GM23338 (cell line): ENCODE measurements around the gene RUVBL1. TPM values are rescaled to one million over a fixed set of nuclear protein-coding genes. Genes with fewer than 3 reads are reported as not detected.

Experiments
- ATAC-seq: fragments of 200-7000 bp; cut with Tn5 transposase; 3 replicates; pipeline ENCODE4 v1.9.1; 2020
- DNase-seq: peaks from one replicate; pipeline ENCODE4 v3.0.0-alpha.2; 2015; ENCODE audit warnings: low spot score
- H2AFZ ChIP-seq: fragments of 200-600 bp; sonication (generic); 2 replicates; pipeline ENCODE4 v1.8.0; 2016; ENCODE audit warnings: antibody characterized with exemption, mild to moderate bottlenecking, moderate library complexity
- H3F3A ChIP-seq: fragments of 200-600 bp; sonication (generic); replicated peaks from 2 replicates; pipeline ENCODE4 v1.8.0; 2017; ENCODE audit warnings: antibody characterized with exemption, mixed run types, low read depth
- H3K27ac ChIP-seq: fragments of 200-600 bp; sonication (generic); 2 replicates; pipeline ENCODE4 v1.6.1; 2016; ENCODE audit warnings: low read depth
- H3K27me3 ChIP-seq: fragments of 200-600 bp; sonication (generic); 2 replicates; pipeline ENCODE4 v1.8.0; 2016; ENCODE audit warnings: mild to moderate bottlenecking, mixed run types, moderate library complexity; ENCODE audit not compliant: insufficient read depth
- H3K36me3 ChIP-seq: fragments of 200-600 bp; sonication (generic); 2 replicates; pipeline ENCODE4 v1.8.0; 2016; ENCODE audit warnings: mild to moderate bottlenecking; ENCODE audit not compliant: insufficient read depth
- H3K4me1 ChIP-seq: fragments of 200-600 bp; sonication (generic); 2 replicates; pipeline ENCODE4 v1.8.0; 2016; ENCODE audit warnings: mild to moderate bottlenecking, moderate library complexity; ENCODE audit not compliant: insufficient read depth
- H3K4me2 ChIP-seq: fragments of 200-600 bp; sonication (generic); 2 replicates; pipeline ENCODE4 v1.7.1; 2017; ENCODE audit warnings: mixed run types
- H3K4me3 ChIP-seq: fragments of 200-600 bp; sonication (generic); 2 replicates; pipeline ENCODE4 v1.6.1; 2016; ENCODE audit warnings: mixed run types
- H3K79me2 ChIP-seq: fragments of 200-600 bp; sonication (generic); replicated peaks from 2 replicates; pipeline ENCODE4 v1.8.0; 2017; ENCODE audit warnings: mild to moderate bottlenecking; ENCODE audit not compliant: insufficient read depth
- H3K9me2 ChIP-seq: fragments of 200-600 bp; sonication (generic); 2 replicates; pipeline ENCODE4 v1.8.0; 2017; ENCODE audit not compliant: insufficient read depth
- H4K20me1 ChIP-seq: fragments of 200-600 bp; sonication (generic); replicated peaks from 2 replicates; pipeline ENCODE4 v1.8.0; 2017; ENCODE audit warnings: mild to moderate bottlenecking; ENCODE audit not compliant: insufficient read depth
- H3K27ac Mint-ChIP-seq: 2 replicates; pipeline ENCODE4 v1.8.0; 2020; ENCODE audit warnings: inconsistent platforms, mild to moderate bottlenecking, moderate library complexity, mixed read lengths
- H3K27me3 Mint-ChIP-seq: 3 replicates; pipeline ENCODE4 v1.8.0; 2022; ENCODE audit warnings: low read depth, mild to moderate bottlenecking, moderate library complexity, mixed read lengths, inconsistent platforms; ENCODE audit not compliant: insufficient read depth, poor library complexity
- H3K36me3 Mint-ChIP-seq: 3 replicates; pipeline ENCODE4 v1.8.0; 2021; ENCODE audit warnings: low read depth, mild to moderate bottlenecking, inconsistent platforms, moderate library complexity, mixed read lengths
- H3K4me1 Mint-ChIP-seq: 3 replicates; pipeline ENCODE4 v1.8.0; 2020; ENCODE audit warnings: mild to moderate bottlenecking, inconsistent platforms, mixed read lengths
- H3K4me3 Mint-ChIP-seq: 3 replicates; pipeline ENCODE4 v1.8.0; 2021; ENCODE audit warnings: moderate library complexity, mild to moderate bottlenecking, inconsistent platforms, mixed read lengths
- H3K9me3 Mint-ChIP-seq: 3 replicates; pipeline ENCODE4 v1.8.0; 2020; ENCODE audit warnings: moderate library complexity, mild to moderate bottlenecking, inconsistent platforms, mixed read lengths
- CREB1 ChIP-seq: fragments of 250-450 bp; sonication (Bioruptor Pico); IDR thresholded peaks from 2 replicates; pipeline ENCODE4 v1.5.0; 2020; ENCODE audit warnings: low read depth, mild to moderate bottlenecking, moderate library complexity
- EZH2 ChIP-seq: fragments of 200-600 bp; sonication (generic); IDR thresholded peaks from one replicate; pipeline ENCODE4 v1.8.0; 2017; ENCODE audit warnings: antibody characterized with exemption, mild to moderate bottlenecking, low read depth; ENCODE audit not compliant: unreplicated experiment
- EZH2phosphoT487 ChIP-seq: fragments of 200-600 bp; sonication (generic); IDR thresholded peaks from one replicate; pipeline ENCODE4 v1.8.1; 2018; ENCODE audit warnings: antibody characterized with exemption; ENCODE audit not compliant: unreplicated experiment
- JUNB ChIP-seq: IDR thresholded peaks from one replicate; pipeline ENCODE4 v1.6.1; 2016; ENCODE audit warnings: antibody characterized with exemption; ENCODE audit not compliant: unreplicated experiment
- NANOG ChIP-seq: IDR thresholded peaks from 2 replicates; pipeline ENCODE4 v1.6.1; 2016; ENCODE audit warnings: antibody characterized with exemption, borderline replicate concordance
- POLR2AphosphoS5 ChIP-seq: IDR thresholded peaks from 2 replicates; pipeline ENCODE4 v1.6.1; 2016; ENCODE audit warnings: antibody characterized with exemption, low read depth
- STAT1 ChIP-seq: IDR thresholded peaks from one replicate; pipeline ENCODE4 v1.6.1; 2016; ENCODE audit warnings: antibody characterized with exemption; ENCODE audit not compliant: unreplicated experiment
- ZNF114 ChIP-seq: fragments of 250-450 bp; sonication (Bioruptor Pico); IDR thresholded peaks from 2 replicates; pipeline ENCODE4 v1.5.0; 2020; ENCODE audit warnings: mild to moderate bottlenecking, moderate library complexity
- ZNF331 ChIP-seq: fragments of 250-450 bp; sonication (Bioruptor Pico); IDR thresholded peaks from 2 replicates; pipeline ENCODE4 v1.5.0; 2020; ENCODE audit warnings: low read depth, mild to moderate bottlenecking, moderate library complexity
- polyA plus RNA-seq: library from polyadenylated mRNA; unstranded; fragments of >200 nt; fragmentation: Nextera tagmentation; extraction: Ambion mirVana; gene quantifications from 2 replicates; pipeline ENCODE4 v1.2.1, GENCODE V29; 2016
- total RNA-seq: library from RNA; depleted of rRNA; stranded (reverse); fragments of >200 nt; shearing (Covaris generic); gene quantifications from 2 replicates; pipeline ENCODE4 v1.2.3, GENCODE V29; 2014
- TF ChIP-seq, protein P1 (sequence below): fragments of 250-450 bp; sonication (Bioruptor Pico); IDR thresholded peaks from 2 replicates; pipeline ENCODE4 v1.5.0; 2020; ENCODE audit warnings: mild to moderate bottlenecking, moderate library complexity
- TF ChIP-seq, protein P2 (sequence below), 2 experiments: fragments of 200-600 bp in 1 of 2; sonication (generic) in 1 of 2; conservative IDR thresholded peaks; 2 replicates each; pipeline versions ENCODE4 v1.5.1 to v1.6.1; 2016 to 2017; ENCODE audit warnings: antibody characterized with exemption in 2 of 2, low read depth in 2 of 2, mild to moderate bottlenecking in 2 of 2, moderate library complexity in 1 of 2
- TF ChIP-seq, protein P3 (sequence below): IDR thresholded peaks from 2 replicates; pipeline ENCODE4 v1.6.1; 2016; ENCODE audit warnings: antibody characterized with exemption
- TF ChIP-seq, protein P4 (sequence below): IDR thresholded peaks from one replicate; pipeline ENCODE4 v1.6.1; 2018; ENCODE audit warnings: antibody characterized with exemption; ENCODE audit not compliant: unreplicated experiment

The RUVBL1 gene
- total and polyA plus RNA-seq, 2 experiments from 2014 or later, result 133 to 136 TPM

DNA sequence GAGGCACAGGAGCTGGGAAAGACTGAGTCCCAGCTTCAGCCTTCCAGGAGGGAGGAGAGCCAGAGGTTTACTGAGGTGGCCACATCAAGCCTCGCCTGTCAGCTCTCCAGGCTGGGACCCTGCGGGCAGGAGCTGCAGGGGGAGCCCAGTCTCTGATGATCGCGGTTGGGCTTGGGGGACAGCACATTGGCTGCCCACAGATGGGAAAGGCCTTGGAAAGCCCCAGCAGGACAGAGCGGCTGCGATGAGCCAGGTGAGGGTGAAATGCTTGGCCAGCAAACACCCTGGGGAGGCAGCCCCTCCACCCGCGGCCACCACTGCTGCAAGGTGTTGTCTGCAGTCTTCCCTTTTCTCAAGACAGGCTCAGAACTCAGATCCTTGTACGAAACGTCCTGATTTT, 40.2 kb downstream of the RUVBL1 start:
- Histone ChIP-seq H3K27me3 (no peaks in the 10 kb centered on the region), H3F3A (no peaks in the 10 kb centered on the region), H3K4me1 (no peaks in the 10 kb centered on the region; the same call in 1 of the 2 replicates), H3K4me2 (no peak overlapping the region), H3K36me3 (peaks cover 14% of the 10 kb centered on the region; the same call in 1 of the 2 replicates), H3K79me2 (no peaks in the 10 kb centered on the region; the same call in 1 of the 2 replicates), H4K20me1 (peaks cover 19% of the 10 kb centered on the region), H2AFZ (no peak overlapping the region), H3K9me2 (no peaks in the 10 kb centered on the region), H3K27ac (no peak overlapping the region), H3K4me3 (no peak overlapping the region)
- Mint-ChIP-seq H3K27me3 (peaks cover 2% of the 10 kb centered on the region), H3K36me3 (peaks cover 81% of the 10 kb centered on the region), H3K9me3 (no peaks in the 10 kb centered on the region), H3K27ac (no peak overlapping the region), H3K4me3 (no peak overlapping the region), H3K4me1 (0 out of 3 replicates have a peak, but pooled peaks cover 1% of the 10 kb centered on the region)
- no peak for TF ChIP-seq JUNB
- TF ChIP-seq EZH2, result no peak
- TF ChIP-seq CREB1 (CRISPR knock-in tag), result no peak
- TF ChIP-seq, protein P1, sequence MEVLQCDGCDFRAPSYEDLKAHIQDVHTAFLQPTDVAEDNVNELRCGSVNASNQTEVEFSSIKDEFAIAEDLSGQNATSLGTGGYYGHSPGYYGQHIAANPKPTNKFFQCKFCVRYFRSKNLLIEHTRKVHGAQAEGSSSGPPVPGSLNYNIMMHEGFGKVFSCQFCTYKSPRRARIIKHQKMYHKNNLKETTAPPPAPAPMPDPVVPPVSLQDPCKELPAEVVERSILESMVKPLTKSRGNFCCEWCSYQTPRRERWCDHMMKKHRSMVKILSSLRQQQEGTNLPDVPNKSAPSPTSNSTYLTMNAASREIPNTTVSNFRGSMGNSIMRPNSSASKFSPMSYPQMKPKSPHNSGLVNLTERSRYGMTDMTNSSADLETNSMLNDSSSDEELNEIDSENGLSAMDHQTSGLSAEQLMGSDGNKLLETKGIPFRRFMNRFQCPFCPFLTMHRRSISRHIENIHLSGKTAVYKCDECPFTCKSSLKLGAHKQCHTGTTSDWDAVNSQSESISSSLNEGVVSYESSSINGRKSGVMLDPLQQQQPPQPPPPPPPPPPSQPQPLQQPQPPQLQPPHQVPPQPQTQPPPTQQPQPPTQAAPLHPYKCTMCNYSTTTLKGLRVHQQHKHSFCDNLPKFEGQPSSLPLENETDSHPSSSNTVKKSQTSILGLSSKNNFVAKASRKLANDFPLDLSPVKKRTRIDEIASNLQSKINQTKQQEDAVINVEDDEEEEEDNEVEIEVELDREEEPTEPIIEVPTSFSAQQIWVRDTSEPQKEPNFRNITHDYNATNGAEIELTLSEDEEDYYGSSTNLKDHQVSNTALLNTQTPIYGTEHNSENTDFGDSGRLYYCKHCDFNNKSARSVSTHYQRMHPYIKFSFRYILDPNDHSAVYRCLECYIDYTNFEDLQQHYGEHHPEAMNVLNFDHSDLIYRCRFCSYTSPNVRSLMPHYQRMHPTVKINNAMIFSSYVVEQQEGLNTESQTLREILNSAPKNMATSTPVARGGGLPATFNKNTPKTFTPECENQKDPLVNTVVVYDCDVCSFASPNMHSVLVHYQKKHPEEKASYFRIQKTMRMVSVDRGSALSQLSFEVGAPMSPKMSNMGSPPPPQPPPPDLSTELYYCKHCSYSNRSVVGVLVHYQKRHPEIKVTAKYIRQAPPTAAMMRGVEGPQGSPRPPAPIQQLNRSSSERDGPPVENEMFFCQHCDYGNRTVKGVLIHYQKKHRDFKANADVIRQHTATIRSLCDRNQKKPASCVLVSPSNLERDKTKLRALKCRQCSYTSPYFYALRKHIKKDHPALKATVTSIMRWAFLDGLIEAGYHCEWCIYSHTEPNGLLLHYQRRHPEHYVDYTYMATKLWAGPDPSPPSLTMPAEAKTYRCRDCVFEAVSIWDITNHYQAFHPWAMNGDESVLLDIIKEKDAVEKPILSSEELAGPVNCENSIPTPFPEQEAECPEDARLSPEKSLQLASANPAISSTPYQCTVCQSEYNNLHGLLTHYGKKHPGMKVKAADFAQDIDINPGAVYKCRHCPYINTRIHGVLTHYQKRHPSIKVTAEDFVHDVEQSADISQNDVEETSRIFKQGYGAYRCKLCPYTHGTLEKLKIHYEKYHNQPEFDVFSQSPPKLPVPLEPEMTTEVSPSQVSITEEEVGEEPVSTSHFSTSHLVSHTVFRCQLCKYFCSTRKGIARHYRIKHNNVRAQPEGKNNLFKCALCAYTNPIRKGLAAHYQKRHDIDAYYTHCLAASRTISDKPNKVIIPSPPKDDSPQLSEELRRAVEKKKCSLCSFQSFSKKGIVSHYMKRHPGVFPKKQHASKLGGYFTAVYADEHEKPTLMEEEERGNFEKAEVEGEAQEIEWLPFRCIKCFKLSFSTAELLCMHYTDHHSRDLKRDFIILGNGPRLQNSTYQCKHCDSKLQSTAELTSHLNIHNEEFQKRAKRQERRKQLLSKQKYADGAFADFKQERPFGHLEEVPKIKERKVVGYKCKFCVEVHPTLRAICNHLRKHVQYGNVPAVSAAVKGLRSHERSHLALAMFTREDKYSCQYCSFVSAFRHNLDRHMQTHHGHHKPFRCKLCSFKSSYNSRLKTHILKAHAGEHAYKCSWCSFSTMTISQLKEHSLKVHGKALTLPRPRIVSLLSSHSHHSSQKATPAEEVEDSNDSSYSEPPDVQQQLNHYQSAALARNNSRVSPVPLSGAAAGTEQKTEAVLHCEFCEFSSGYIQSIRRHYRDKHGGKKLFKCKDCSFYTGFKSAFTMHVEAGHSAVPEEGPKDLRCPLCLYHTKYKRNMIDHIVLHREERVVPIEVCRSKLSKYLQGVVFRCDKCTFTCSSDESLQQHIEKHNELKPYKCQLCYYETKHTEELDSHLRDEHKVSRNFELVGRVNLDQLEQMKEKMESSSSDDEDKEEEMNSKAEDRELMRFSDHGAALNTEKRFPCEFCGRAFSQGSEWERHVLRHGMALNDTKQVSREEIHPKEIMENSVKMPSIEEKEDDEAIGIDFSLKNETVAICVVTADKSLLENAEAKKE (CRISPR knock-in tag), result no peak
- TF ChIP-seq ZNF331, result no peak
- TF ChIP-seq, protein P2, sequence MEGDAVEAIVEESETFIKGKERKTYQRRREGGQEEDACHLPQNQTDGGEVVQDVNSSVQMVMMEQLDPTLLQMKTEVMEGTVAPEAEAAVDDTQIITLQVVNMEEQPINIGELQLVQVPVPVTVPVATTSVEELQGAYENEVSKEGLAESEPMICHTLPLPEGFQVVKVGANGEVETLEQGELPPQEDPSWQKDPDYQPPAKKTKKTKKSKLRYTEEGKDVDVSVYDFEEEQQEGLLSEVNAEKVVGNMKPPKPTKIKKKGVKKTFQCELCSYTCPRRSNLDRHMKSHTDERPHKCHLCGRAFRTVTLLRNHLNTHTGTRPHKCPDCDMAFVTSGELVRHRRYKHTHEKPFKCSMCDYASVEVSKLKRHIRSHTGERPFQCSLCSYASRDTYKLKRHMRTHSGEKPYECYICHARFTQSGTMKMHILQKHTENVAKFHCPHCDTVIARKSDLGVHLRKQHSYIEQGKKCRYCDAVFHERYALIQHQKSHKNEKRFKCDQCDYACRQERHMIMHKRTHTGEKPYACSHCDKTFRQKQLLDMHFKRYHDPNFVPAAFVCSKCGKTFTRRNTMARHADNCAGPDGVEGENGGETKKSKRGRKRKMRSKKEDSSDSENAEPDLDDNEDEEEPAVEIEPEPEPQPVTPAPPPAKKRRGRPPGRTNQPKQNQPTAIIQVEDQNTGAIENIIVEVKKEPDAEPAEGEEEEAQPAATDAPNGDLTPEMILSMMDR (conservative IDR thresholded peaks at IDR 0.05; ENCODE audit: low read depth in 2 of 2), result no peak
- TF ChIP-seq, protein P3, sequence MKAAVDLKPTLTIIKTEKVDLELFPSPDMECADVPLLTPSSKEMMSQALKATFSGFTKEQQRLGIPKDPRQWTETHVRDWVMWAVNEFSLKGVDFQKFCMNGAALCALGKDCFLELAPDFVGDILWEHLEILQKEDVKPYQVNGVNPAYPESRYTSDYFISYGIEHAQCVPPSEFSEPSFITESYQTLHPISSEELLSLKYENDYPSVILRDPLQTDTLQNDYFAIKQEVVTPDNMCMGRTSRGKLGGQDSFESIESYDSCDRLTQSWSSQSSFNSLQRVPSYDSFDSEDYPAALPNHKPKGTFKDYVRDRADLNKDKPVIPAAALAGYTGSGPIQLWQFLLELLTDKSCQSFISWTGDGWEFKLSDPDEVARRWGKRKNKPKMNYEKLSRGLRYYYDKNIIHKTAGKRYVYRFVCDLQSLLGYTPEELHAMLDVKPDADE, result no peak
- TF ChIP-seq STAT1, result no peak
- TF ChIP-seq POLR2AphosphoS5, result no peak
- no peak for TF ChIP-seq EZH2phosphoT487
- no peak for TF ChIP-seq ZNF114 (CRISPR knock-in tag)
- TF ChIP-seq, protein P4, sequence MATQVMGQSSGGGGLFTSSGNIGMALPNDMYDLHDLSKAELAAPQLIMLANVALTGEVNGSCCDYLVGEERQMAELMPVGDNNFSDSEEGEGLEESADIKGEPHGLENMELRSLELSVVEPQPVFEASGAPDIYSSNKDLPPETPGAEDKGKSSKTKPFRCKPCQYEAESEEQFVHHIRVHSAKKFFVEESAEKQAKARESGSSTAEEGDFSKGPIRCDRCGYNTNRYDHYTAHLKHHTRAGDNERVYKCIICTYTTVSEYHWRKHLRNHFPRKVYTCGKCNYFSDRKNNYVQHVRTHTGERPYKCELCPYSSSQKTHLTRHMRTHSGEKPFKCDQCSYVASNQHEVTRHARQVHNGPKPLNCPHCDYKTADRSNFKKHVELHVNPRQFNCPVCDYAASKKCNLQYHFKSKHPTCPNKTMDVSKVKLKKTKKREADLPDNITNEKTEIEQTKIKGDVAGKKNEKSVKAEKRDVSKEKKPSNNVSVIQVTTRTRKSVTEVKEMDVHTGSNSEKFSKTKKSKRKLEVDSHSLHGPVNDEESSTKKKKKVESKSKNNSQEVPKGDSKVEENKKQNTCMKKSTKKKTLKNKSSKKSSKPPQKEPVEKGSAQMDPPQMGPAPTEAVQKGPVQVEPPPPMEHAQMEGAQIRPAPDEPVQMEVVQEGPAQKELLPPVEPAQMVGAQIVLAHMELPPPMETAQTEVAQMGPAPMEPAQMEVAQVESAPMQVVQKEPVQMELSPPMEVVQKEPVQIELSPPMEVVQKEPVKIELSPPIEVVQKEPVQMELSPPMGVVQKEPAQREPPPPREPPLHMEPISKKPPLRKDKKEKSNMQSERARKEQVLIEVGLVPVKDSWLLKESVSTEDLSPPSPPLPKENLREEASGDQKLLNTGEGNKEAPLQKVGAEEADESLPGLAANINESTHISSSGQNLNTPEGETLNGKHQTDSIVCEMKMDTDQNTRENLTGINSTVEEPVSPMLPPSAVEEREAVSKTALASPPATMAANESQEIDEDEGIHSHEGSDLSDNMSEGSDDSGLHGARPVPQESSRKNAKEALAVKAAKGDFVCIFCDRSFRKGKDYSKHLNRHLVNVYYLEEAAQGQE, result no peak
- TF ChIP-seq NANOG, result no peak
- ATAC-seq (peak; percentile 65; the same call in 2 of the 3 replicates), DNase-seq (no peak)
